ENCODE results near the gene LMTK2.

Gene LMTK2

GRCh38 chr7:98227939-98228338, 121.3 kb downstream of the LMTK2 start:
- TF ChIP-seq POLR2A (IDR thresholded peaks at IDR 0.05; ENCODE audit: low read depth, low read length) = no peak
- TF ChIP-seq SPI1 (IDR thresholded peaks at IDR 0.05; ENCODE audit: low read depth, low read length) = no peak
- no peak for TF ChIP-seq PAX5 (IDR thresholded peaks at IDR 0.05; ENCODE audit: insufficient read depth, low read length, severe bottlenecking)
- no peak for TF ChIP-seq POU2F2 (IDR thresholded peaks at IDR 0.05; ENCODE audit: low read depth, low read length)
- no peak for TF ChIP-seq POLR2AphosphoS5 (IDR thresholded peaks at IDR 0.05; ENCODE audit: low read depth, low read length)
- no peak for TF ChIP-seq TAF1 (IDR thresholded peaks at IDR 0.05; ENCODE audit: low read depth, low read length)
- DNase-seq (ENCODE audit: insufficient read length, low spot score) (no peak), FAIRE-seq (no peak)

GRCh38 chr7:98228801-98229200, 122.1 kb downstream of the LMTK2 start:
- DNase-seq (ENCODE audit: insufficient read length, low spot score) = no peak
- no peak for FAIRE-seq
- TF ChIP-seq SPI1 (IDR thresholded peaks at IDR 0.05; ENCODE audit: low read depth, low read length) (no peak), POU2F2 (IDR thresholded peaks at IDR 0.05; ENCODE audit: low read depth, low read length) (no peak), PAX5 (IDR thresholded peaks at IDR 0.05; ENCODE audit: insufficient read depth, low read length, severe bottlenecking) (no peak), TAF1 (IDR thresholded peaks at IDR 0.05; ENCODE audit: low read depth, low read length) (no peak), POLR2AphosphoS5 (IDR thresholded peaks at IDR 0.05; ENCODE audit: low read depth, low read length) (no peak), POLR2A (IDR thresholded peaks at IDR 0.05; ENCODE audit: low read depth, low read length) (no peak)

- no peak for FAIRE-seq
- no peak for DNase-seq (ENCODE audit: insufficient read length, low spot score)
- no peak for TF ChIP-seq POLR2A (IDR thresholded peaks at IDR 0.05; ENCODE audit: low read depth, low read length)
- TF ChIP-seq TAF1 (IDR thresholded peaks at IDR 0.05; ENCODE audit: low read depth, low read length) = no peak
Measured at GRCh38 chr7:98229441-98229840, 122.8 kb downstream of the LMTK2 start.

GRCh38 chr7:98229991-98230745, 123.5 kb downstream of the LMTK2 start:
- TF ChIP-seq POU2F2 (IDR thresholded peaks at IDR 0.05; ENCODE audit: low read depth, low read length) = no peak
- TF ChIP-seq POLR2AphosphoS5 (IDR thresholded peaks at IDR 0.05; ENCODE audit: low read depth, low read length) = no peak
- DNase-seq (ENCODE audit: insufficient read length, low spot score) = no peak
- FAIRE-seq = no peak

GRCh38 chr7:98230746-98231471, 124.2 kb downstream of the LMTK2 start:
- TF ChIP-seq SPI1 (IDR thresholded peaks at IDR 0.05; ENCODE audit: low read depth, low read length) (no peak), TAF1 (IDR thresholded peaks at IDR 0.05; ENCODE audit: low read depth, low read length) (no peak), PAX5 (IDR thresholded peaks at IDR 0.05; ENCODE audit: insufficient read depth, low read length, severe bottlenecking) (no peak)
- FAIRE-seq = no peak
- DNase-seq (ENCODE audit: insufficient read length, low spot score) = no peak

- no peak for DNase-seq (ENCODE audit: insufficient read length, low spot score)
- TF ChIP-seq POLR2AphosphoS5 (IDR thresholded peaks at IDR 0.05; ENCODE audit: low read depth, low read length) (no peak), PAX5 (IDR thresholded peaks at IDR 0.05; ENCODE audit: insufficient read depth, low read length, severe bottlenecking) (no peak), POU2F2 (IDR thresholded peaks at IDR 0.05; ENCODE audit: low read depth, low read length) (no peak), POLR2A (IDR thresholded peaks at IDR 0.05; ENCODE audit: low read depth, low read length) (no peak), SPI1 (IDR thresholded peaks at IDR 0.05; ENCODE audit: low read depth, low read length) (no peak), TAF1 (IDR thresholded peaks at IDR 0.05; ENCODE audit: low read depth, low read length) (no peak)
- FAIRE-seq = no peak
Measured at GRCh38 chr7:98231493-98232262, 125.0 kb downstream of the LMTK2 start.

GRCh38 chr7:98232263-98232585, 125.6 kb downstream of the LMTK2 start:
- no peak for FAIRE-seq
- DNase-seq (ENCODE audit: insufficient read length, low spot score) = no peak
- no peak for TF ChIP-seq POLR2A (IDR thresholded peaks at IDR 0.05; ENCODE audit: low read depth, low read length)
- TF ChIP-seq TAF1 (IDR thresholded peaks at IDR 0.05; ENCODE audit: low read depth, low read length) = no peak
- TF ChIP-seq PAX5 (IDR thresholded peaks at IDR 0.05; ENCODE audit: insufficient read depth, low read length, severe bottlenecking) = no peak
- no peak for TF ChIP-seq SPI1 (IDR thresholded peaks at IDR 0.05; ENCODE audit: low read depth, low read length)
- no peak for TF ChIP-seq POU2F2 (IDR thresholded peaks at IDR 0.05; ENCODE audit: low read depth, low read length)
- TF ChIP-seq POLR2AphosphoS5 (IDR thresholded peaks at IDR 0.05; ENCODE audit: low read depth, low read length) = no peak

GRCh38 chr7:98232799-98233198, 126.1 kb downstream of the LMTK2 start:
- FAIRE-seq (no peak), DNase-seq (ENCODE audit: insufficient read length, low spot score) (no peak)
- TF ChIP-seq TAF1 (IDR thresholded peaks at IDR 0.05; ENCODE audit: low read depth, low read length) (no peak), POLR2AphosphoS5 (IDR thresholded peaks at IDR 0.05; ENCODE audit: low read depth, low read length) (no peak), PAX5 (IDR thresholded peaks at IDR 0.05; ENCODE audit: insufficient read depth, low read length, severe bottlenecking) (no peak), SPI1 (IDR thresholded peaks at IDR 0.05; ENCODE audit: low read depth, low read length) (no peak), POU2F2 (IDR thresholded peaks at IDR 0.05; ENCODE audit: low read depth, low read length) (no peak), POLR2A (IDR thresholded peaks at IDR 0.05; ENCODE audit: low read depth, low read length) (no peak)

GRCh38 chr7:98233219-98234070, 126.8 kb downstream of the LMTK2 start:
- FAIRE-seq (no peak), DNase-seq (ENCODE audit: insufficient read length, low spot score) (no peak)
- no peak for TF ChIP-seq POLR2A (IDR thresholded peaks at IDR 0.05; ENCODE audit: low read depth, low read length)
- TF ChIP-seq POU2F2 (IDR thresholded peaks at IDR 0.05; ENCODE audit: low read depth, low read length) = no peak
- no peak for TF ChIP-seq POLR2AphosphoS5 (IDR thresholded peaks at IDR 0.05; ENCODE audit: low read depth, low read length)
- TF ChIP-seq TAF1 (IDR thresholded peaks at IDR 0.05; ENCODE audit: low read depth, low read length) = no peak
- no peak for TF ChIP-seq SPI1 (IDR thresholded peaks at IDR 0.05; ENCODE audit: low read depth, low read length)
- no peak for TF ChIP-seq PAX5 (IDR thresholded peaks at IDR 0.05; ENCODE audit: insufficient read depth, low read length, severe bottlenecking)
